A673 (cell line): ENCODE measurements around the gene SCRN2. TPM values are rescaled to one million over a fixed set of nuclear protein-coding genes. Genes with fewer than 3 reads are reported as not detected.

Source experiments
- BruUV-seq: library from RNA; stranded (reverse); fragments of 400-500 nt; replicated peaks from 2 replicates; lab custom pipeline; 2021; lab: Mats Ljungman, UMichigan
- CTCF ChIA-PET: fragments of 300-600 bp; sonication (Branson Sonifier 250); formaldehyde crosslinking; loops from one replicate; lab custom pipeline; 2022; ENCODE audit warnings: antibody characterized with exemption; lab: Charles Lee
- POLR2A ChIA-PET: fragments of 300-600 bp; sonication (Branson Sonifier 250); formaldehyde crosslinking; loops from one replicate; lab custom pipeline; 2022; ENCODE audit warnings: antibody characterized with exemption; ENCODE audit not compliant: low non-redundant PET; lab: Charles Lee
- DNase-seq: peaks from one replicate; pipeline ENCODE4 v3.0.0-alpha.2; 2015; ENCODE audit warnings: low spot score
- H3K27ac ChIP-seq: fragments of 200-600 bp; sonication (generic); 2 replicates; pipeline ENCODE4 v1.5.1; 2016; ENCODE audit warnings: mixed run types, low read depth, mild to moderate bottlenecking, mixed read lengths, antibody characterized with exemption, low read length; ENCODE audit not compliant: poor library complexity, severe bottlenecking
- H3K27me3 ChIP-seq: fragments of 200-600 bp; sonication (generic); replicated peaks from 2 replicates; pipeline ENCODE4 v1.6.1; 2017; ENCODE audit warnings: mixed run types, low read depth, mild to moderate bottlenecking, mixed read lengths, antibody characterized with exemption, low read length; ENCODE audit not compliant: insufficient read depth, poor library complexity
- H3K36me3 ChIP-seq: fragments of 200-600 bp; sonication (generic); 2 replicates; pipeline ENCODE4 v1.6.1; 2016; ENCODE audit warnings: mixed run types, mild to moderate bottlenecking, mixed read lengths, antibody characterized with exemption, low read length; ENCODE audit not compliant: insufficient read depth, poor library complexity, severe bottlenecking
- H3K4me1 ChIP-seq: fragments of 200-600 bp; sonication (generic); 2 replicates; pipeline ENCODE4 v1.6.1; 2017; ENCODE audit warnings: mixed run types, mild to moderate bottlenecking, mixed read lengths, antibody characterized with exemption, low read length; ENCODE audit not compliant: insufficient read depth, poor library complexity, severe bottlenecking
- H3K4me3 ChIP-seq: fragments of 200-600 bp; sonication (generic); 2 replicates; pipeline ENCODE4 v1.5.1; 2016; ENCODE audit warnings: low read depth, mixed run types, mild to moderate bottlenecking, mixed read lengths, low read length; ENCODE audit not compliant: poor library complexity, severe bottlenecking
- H3K9me3 ChIP-seq: fragments of 200-600 bp; sonication (generic); 2 replicates; pipeline ENCODE4 v1.6.1; 2016; ENCODE audit warnings: mixed run types, low read depth, mild to moderate bottlenecking, mixed read lengths, antibody characterized with exemption, low read length; ENCODE audit not compliant: poor library complexity, severe bottlenecking
- EZH2 ChIP-seq: fragments of 200-600 bp; sonication (generic); IDR thresholded peaks from 2 replicates; pipeline ENCODE4 v1.6.1; 2017; ENCODE audit warnings: borderline replicate concordance, low read depth, mild to moderate bottlenecking, mixed read lengths, antibody characterized with exemption, low read length; ENCODE audit not compliant: poor library complexity, severe bottlenecking
- intact Hi-C: fragments of 100-400 bp; cut with micrococcal nuclease; formaldehyde crosslinking; loops from one replicate; pipeline ENCODE4 v1.10.0; 2022; ENCODE audit not compliant: unreplicated experiment
- total RNA-seq: library from RNA; stranded (reverse); gene quantifications from 2 replicates; pipeline ENCODE4 v1.2.3, GENCODE V29; 2021
- TF ChIP-seq, protein P1 (sequence below): fragments of 300-800, 200-600 bp; sonication (generic); conservative IDR thresholded peaks from 2 replicates; pipeline ENCODE4 v1.5.1; 2017; ENCODE audit warnings: low read depth, mild to moderate bottlenecking, antibody characterized with exemption, low read length, moderate library complexity, mixed read lengths

The SCRN2 gene
- total RNA-seq, 1 experiment from 2014 or later: 6.2 TPM

- TF ChIP-seq, protein P1, sequence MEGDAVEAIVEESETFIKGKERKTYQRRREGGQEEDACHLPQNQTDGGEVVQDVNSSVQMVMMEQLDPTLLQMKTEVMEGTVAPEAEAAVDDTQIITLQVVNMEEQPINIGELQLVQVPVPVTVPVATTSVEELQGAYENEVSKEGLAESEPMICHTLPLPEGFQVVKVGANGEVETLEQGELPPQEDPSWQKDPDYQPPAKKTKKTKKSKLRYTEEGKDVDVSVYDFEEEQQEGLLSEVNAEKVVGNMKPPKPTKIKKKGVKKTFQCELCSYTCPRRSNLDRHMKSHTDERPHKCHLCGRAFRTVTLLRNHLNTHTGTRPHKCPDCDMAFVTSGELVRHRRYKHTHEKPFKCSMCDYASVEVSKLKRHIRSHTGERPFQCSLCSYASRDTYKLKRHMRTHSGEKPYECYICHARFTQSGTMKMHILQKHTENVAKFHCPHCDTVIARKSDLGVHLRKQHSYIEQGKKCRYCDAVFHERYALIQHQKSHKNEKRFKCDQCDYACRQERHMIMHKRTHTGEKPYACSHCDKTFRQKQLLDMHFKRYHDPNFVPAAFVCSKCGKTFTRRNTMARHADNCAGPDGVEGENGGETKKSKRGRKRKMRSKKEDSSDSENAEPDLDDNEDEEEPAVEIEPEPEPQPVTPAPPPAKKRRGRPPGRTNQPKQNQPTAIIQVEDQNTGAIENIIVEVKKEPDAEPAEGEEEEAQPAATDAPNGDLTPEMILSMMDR: peak; percentile 55
- TF ChIP-seq EZH2: peak; percentile 55
- intact Hi-C loops: loop anchor here (10.0 kb wide), 1 partner anchor 97 kb away; the partner anchor contains the start of gene PNPO
- no peak for DNase-seq
- ChIA-PET CTCF (interaction anchor here (1.7 kb wide), 1 partner anchor 42 kb away, joined by 7 read pairs; no protein-coding TSS in a partner anchor), POLR2A (no interaction called here)
- no peaks in the 10 kb centered on the region for H3K9me3 ChIP-seq
- no peaks in the 10 kb centered on the region for H3K4me1 ChIP-seq
- no peak overlapping the region for H3K4me3 ChIP-seq
- no peaks in the 10 kb centered on the region for H3K36me3 ChIP-seq
- no peak overlapping the region for H3K27ac ChIP-seq
- peaks cover 70% of the 10 kb centered on the region for H3K27me3 ChIP-seq
- no TSS peak for BruUV-seq
Measured at GRCh38 chr17:47847341-47848197, 6.5 kb upstream of the SCRN2 start.

GRCh38 chr17:47846716-47847340 lies 5.8 kb upstream of the SCRN2 start:
- ChIA-PET POLR2A (no interaction called here), CTCF (interaction anchor here (1.7 kb wide), 1 partner anchor 43 kb away, joined by 7 read pairs; no protein-coding TSS in a partner anchor)
- Histone ChIP-seq H3K9me3 (no peaks in the 10 kb centered on the region), H3K36me3 (no peaks in the 10 kb centered on the region), H3K27ac (no peak overlapping the region), H3K27me3 (peaks cover 63% of the 10 kb centered on the region), H3K4me1 (no peaks in the 10 kb centered on the region), H3K4me3 (no peak overlapping the region)
- TF ChIP-seq, protein P1: no peak
- TF ChIP-seq EZH2: peak; percentile 32
- DNase-seq: no peak
- no TSS peak for BruUV-seq
- intact Hi-C loops: loop anchor here (10.0 kb wide), 1 partner anchor 98 kb away; the partner anchor contains the start of gene PNPO

DNA sequence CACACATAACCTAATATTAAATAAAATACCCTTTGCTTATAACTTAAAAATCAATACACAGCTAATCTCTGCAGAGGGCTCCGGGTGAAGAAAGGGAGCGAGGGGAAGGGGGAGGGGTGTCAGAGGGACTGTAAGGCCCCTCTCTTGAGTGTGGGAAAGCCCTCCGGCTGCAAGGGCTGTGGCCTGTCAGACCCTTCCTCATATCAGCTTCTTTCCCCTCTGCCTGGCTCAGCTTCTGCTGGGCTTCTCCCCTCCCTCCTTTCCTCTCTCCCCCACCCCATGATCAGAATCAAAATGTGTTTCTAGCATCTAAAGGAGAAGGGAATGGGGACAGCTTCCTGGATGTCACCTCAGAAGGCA lies 4.6 kb upstream of the SCRN2 start:
- peaks cover 52% of the 10 kb centered on the region for H3K27me3 ChIP-seq
- intact Hi-C loops: loop anchor here (10.0 kb wide), 1 partner anchor 99 kb away; the partner anchor contains the start of gene PNPO
- H3K4me3 ChIP-seq: no peak overlapping the region
- ChIA-PET POLR2A (no interaction called here), CTCF (interaction anchor here (0.6 kb wide), 1 partner anchor 20 kb away, joined by 3 read pairs; no protein-coding TSS in a partner anchor)
- no peak for TF ChIP-seq EZH2
- TF ChIP-seq, protein P1: no peak
- H3K4me1 ChIP-seq: no peaks in the 10 kb centered on the region
- no TSS peak for BruUV-seq
- no peak overlapping the region for H3K27ac ChIP-seq
- H3K36me3 ChIP-seq: no peaks in the 10 kb centered on the region
- DNase-seq: no peak
- H3K9me3 ChIP-seq: no peaks in the 10 kb centered on the region
